ENCODE data around the gene ACSL6.

DNA sequence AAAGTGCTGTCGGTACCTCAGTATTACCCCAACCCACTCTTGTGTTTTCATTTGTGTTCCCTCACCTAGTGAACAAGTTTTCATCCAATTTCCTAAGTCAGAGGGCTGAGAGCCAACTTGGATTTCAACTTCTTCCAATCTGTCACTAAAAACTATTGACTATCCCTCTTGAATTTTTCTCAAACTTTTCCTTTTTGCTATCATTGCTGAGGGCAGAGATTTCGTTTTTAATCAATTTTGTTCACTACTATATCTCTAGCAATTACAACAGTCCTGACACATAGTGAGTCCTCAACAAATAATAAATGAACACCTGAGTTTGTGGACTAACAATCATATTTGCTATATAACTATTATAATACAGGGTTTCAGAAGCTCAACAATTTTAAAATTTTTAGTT, 95.0 kb downstream of the ACSL6 start:
- TF ChIP-seq, protein P1, sequence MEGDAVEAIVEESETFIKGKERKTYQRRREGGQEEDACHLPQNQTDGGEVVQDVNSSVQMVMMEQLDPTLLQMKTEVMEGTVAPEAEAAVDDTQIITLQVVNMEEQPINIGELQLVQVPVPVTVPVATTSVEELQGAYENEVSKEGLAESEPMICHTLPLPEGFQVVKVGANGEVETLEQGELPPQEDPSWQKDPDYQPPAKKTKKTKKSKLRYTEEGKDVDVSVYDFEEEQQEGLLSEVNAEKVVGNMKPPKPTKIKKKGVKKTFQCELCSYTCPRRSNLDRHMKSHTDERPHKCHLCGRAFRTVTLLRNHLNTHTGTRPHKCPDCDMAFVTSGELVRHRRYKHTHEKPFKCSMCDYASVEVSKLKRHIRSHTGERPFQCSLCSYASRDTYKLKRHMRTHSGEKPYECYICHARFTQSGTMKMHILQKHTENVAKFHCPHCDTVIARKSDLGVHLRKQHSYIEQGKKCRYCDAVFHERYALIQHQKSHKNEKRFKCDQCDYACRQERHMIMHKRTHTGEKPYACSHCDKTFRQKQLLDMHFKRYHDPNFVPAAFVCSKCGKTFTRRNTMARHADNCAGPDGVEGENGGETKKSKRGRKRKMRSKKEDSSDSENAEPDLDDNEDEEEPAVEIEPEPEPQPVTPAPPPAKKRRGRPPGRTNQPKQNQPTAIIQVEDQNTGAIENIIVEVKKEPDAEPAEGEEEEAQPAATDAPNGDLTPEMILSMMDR (IDR thresholded peaks at IDR 0.05; ENCODE audit: low read depth, low read length, poor library complexity, severe bottlenecking) = no peak
- TF ChIP-seq EZH2phosphoT487 (IDR thresholded peaks at IDR 0.05; ENCODE audit: borderline replicate concordance, low read length) = no peak
